GM19467 (cell line): ENCODE measurements around the gene LAGE3.

ENCODE experiments used
- ATAC-seq: cut with Tn5 transposase; IDR thresholded peaks from one replicate; pipeline ENCODE4 v1.9.1; 2021; ENCODE audit warnings: mild to moderate bottlenecking, moderate library complexity; ENCODE audit not compliant: unreplicated experiment

Gene LAGE3

GRCh38 chrX:154458954-154459778, 19.9 kb downstream of the LAGE3 start:
- no peak for ATAC-seq

DNA sequence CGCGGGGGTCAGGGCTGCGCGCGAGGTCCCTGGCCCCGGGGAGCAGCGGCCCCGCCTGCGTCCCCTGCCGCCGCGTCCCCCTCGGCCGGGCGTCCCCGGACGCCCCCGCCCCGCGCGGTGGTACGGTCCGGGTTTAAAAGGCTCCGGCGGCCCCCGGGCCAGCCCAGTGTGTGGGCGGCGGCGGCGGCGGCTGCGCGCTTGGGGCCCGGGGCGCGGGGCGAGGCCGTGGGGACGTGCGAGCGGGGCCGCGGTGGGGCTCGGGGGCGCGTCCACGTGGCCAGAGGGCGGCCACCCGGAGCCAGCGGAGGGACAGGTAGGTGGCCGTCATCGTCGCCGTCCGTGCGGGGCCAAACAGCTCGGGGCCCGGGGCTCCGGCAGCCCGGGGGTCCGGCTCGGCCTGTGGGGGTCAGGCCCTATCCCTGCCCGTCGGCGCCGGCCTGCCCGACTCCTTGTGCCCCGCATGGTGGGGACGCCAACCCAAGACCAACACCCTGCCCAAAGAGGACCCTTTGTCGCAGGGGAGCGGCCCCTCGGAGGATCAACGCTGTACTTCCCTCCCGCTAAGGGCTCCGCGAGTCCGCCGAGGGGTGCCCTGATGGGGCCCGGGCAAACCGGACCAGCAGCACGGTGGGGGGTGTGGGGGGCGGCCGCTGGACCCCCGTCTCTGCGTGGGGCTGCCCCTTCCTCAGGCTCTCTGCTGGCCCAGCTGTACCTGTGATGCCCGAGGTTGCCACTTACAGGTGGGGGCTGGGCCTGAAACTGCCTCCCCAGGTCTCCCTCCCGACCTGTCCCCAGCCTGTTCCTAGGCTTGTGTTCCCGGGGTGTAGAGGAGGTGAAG, 20.7 kb downstream of the LAGE3 start, which contains the start of gene PLXNA3:
PLXNA3 (plus strand) TSS at position 166 of the 838 bp plus-strand sequence. CDS start 1,903 bp downstream, outside the sequence.
- peak; percentile 60 for ATAC-seq

DNA sequence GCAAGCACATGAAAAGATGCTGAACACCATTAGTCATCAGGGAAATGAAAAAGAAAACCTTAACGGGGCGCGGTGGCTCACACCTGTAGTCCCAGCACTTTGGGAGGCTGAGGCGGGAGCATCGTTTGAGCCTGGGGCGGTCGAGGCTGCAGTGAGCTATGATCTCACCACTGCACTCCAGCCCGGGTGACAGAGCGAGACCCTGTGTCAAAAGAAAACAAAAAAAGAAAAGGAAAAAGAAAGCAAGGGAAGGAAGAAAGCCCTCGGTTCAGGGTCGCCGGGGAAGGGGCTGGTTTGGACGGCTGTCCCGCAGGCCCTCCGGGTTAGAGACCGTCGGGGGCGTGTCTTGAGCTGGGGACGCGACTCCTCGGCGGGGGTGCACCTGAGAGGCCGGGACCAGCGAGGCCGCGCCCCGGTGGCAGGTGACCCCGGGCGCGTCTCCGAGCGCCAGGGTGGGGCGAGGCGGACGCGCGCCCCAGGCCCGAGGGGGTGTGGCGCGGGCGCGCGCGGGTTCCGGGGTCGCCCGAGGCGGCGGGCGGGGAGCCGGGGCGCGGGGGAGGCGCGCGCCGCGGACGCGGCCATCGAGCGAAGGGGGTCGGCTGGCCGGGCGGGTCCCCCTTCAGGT, 21.5 kb downstream of the LAGE3 start:
- peak; percentile 48 for ATAC-seq

DNA sequence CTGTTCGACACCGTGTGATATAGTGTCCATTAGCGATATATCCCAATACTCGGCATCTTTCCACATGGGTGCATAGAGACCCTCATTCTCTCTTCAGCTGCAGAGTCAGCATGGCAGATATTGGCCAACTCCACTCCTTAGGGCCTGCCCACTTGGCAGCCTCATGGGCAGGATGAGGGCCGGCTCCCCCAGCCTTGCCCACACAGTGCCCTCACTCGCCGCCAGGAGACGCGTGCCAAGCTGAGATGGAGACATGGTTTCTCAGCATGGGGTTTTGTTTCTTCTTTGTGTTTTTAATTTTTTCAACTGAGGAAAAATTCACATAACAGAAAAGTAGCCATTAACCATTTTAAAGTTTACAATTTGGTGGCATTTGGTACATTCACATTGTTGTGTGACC, 26.3 kb downstream of the LAGE3 start:
- no peak for ATAC-seq

DNA sequence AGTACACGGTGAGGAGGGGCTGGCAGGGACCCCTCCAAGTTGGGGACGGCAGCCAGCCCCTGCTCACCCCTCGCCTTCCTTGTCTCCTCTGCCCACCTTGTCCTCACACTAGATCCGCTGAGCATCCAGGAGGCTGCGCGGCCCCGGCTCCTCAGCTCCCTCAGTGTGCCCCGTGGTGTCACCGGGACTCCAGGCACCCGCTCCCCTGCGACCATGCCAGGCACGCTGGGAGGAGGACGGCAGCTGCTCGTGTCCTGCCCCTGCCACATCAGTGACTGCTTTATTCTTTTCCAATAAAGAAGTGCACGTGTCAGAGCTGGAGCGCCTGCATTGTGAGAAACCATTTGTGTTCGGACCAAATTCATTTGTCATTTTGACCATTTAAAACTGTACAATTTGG, 28.8 kb downstream of the LAGE3 start:
- ATAC-seq = no peak

GRCh38 chrX:154449618-154450017, 29.5 kb downstream of the LAGE3 start:
- no peak for ATAC-seq

DNA sequence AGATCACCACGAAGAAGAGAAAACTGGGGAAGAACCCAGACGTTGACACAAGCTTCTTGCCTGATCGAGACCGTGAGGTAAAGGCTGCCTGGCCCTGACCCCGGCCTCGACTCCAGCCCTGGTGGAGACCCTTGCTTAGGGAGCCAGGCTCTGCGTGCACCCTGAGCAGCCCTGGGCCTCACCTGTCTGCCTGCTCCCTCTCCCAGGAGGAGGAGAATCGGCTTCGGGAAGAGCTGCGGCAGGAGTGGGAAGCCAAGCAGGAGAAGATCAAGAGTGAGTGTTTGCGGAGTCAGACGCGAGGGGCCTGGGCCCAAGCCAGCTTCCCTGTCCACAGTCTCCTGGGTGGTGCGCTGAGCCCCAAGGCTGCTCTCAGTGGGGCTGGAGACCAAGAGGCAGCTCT, 30.6 kb downstream of the LAGE3 start:
- no peak for ATAC-seq

- ATAC-seq = no peak
Observed at GRCh38 chrX:154446430-154446829, 32.7 kb downstream of the LAGE3 start.

GRCh38 chrX:154445776-154446175, 33.3 kb downstream of the LAGE3 start:
- no peak for ATAC-seq

DNA sequence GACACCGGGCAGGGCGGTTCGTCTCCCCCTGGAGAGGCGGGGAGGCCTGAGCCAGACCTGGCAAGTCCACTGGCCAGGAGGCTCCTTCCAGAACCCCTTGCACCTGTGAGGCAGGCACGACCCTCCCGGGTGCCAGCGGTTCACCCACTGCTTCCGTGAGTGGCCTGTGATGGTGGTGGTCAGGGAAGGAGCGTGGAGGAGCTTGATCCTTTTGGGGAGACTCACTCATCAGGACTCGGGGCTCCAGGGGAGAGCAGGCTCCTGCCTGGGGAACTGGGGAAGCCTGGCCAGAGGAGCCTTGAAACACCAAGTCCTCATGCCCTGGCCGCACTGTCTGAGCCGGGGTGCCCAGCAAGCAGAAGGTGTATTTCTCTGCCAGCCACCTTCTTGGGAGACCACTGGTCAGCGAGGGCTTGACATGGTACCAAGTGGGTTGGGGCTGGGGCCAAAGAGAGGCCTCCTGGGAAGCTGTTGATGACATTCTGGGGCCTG, 34.3 kb downstream of the LAGE3 start:
- ATAC-seq = no peak

DNA sequence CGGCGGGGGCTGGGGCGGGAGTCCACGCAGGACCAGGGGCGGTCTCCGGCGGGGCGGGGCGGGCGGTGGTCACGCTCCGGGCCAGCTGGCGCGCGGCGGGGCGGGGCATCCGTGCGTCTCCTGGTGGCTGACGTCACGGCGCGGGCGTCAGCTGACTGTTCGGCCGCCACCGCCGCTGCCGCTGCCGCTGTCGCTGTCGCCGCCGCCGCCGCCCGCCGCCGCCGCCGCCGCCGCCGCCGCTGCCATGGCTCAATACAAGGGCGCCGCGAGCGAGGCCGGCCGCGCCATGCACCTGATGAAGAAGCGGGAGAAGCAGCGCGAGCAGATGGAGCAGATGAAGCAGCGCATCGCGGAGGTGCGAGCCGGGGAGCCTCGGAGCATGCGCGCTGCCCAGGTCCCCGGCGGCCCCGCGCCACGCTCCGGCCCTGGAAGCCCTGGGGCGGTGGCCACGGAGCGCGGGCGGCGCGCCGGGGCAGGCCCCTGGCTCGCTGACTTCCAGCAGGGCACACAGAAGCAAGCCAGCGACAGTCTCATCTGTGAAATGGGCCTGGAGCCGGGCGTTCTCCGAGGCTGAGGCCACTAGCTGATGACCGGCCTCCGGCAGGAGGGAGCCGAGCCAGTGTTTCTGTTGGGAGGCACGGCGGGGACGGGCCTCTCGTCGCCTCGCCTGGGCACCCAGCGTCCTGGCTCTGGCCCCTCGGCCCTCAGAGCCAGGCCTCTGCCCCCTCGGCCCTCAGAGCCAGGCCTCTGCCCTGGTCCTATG, 34.9 kb downstream of the LAGE3 start, which contains the start of gene FAM50A:
FAM50A (plus strand) TSS at position 150 of the 763 bp plus-strand sequence; CDS start at position 245, 95 bp downstream.
- peak; percentile 50 for ATAC-seq

GRCh38 chrX:154443479-154443910, 35.6 kb downstream of the LAGE3 start:
- ATAC-seq = no peak

- ATAC-seq = no peak
Observed at GRCh38 chrX:154441984-154442707, 36.9 kb downstream of the LAGE3 start.

GRCh38 chrX:154441564-154441963, 37.5 kb downstream of the LAGE3 start:
- ATAC-seq = no peak

DNA sequence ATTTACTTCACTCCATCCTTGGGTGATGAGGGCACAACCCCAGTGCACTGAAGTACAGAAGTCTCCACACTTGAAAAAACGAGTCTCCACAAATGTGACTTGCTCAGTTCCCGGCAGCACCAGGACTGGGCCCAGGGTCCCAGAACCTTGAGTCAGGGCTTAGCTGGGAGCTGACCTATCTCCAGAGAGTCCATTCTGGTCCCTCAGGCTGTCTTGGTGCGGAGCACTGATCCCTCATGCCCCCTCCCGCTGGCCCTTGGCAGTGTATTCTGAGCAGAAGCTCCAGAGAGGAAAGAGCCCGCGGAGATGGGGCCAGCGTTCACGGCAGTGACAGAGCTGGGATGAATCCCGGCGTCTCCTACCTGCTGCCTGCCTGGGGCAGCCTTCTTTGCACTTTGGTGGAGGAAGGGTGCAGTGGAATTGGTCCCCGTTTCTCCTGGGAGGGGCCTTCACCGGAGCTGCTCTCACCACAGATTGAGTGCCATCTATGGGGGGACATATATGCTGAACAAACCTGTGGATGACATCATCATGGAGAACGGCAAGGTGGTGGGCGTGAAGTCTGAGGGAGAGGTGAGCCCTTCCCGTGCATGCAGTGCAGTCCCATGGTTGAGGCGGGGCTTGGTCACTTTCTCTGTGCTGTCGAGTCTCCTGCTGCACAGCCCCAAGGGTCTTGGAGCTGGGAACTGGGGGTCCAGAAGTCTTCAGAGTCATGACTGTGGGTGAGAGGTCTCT, 38.3 kb downstream of the LAGE3 start:
- no peak for ATAC-seq

DNA sequence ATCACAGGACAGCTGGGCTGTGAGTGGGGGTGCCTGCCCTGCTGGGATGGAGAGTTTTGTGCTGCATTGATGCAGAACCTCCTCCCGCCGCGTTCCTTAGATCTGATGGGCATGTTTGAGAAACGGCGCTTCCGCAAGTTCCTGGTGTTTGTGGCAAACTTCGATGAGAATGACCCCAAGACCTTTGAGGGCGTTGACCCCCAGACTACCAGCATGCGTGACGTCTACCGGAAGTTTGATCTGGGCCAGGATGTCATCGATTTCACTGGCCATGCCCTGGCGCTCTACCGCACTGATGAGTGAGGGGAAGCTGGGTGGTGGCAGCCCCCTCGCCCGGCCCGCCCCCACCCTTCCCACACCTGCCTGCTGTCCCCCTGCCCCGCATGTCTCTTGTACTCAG, 39.2 kb downstream of the LAGE3 start:
- ATAC-seq = no peak

- no peak for ATAC-seq
Observed at GRCh38 chrX:154437971-154438893, 40.8 kb downstream of the LAGE3 start.
